HEK293T (cell line): Measurements from ENCODE around the gene LTA.

ENCODE experiments used
- ARNT ChIP-seq: fragments of 450-650 bp; IDR thresholded peaks from 2 replicates; pipeline ENCODE4 v1.6.1; 2017; ENCODE audit warnings: mild to moderate bottlenecking
- FOXK2 ChIP-seq: fragments of 450-650 bp; IDR thresholded peaks from 2 replicates; pipeline ENCODE4 v1.6.1; 2016; ENCODE audit warnings: mild to moderate bottlenecking
- FOXM1 ChIP-seq: fragments of 450-650 bp; IDR thresholded peaks from 2 replicates; pipeline ENCODE4 v1.6.1; 2017; ENCODE audit warnings: mild to moderate bottlenecking, borderline replicate concordance
- L3MBTL2 ChIP-seq: fragments of 450-650 bp; conservative IDR thresholded peaks from 2 replicates; pipeline ENCODE4 v1.6.1; 2016; ENCODE audit warnings: mild to moderate bottlenecking
- NFRKB ChIP-seq: fragments of 450-650 bp; IDR thresholded peaks from 2 replicates; pipeline ENCODE4 v1.6.1; 2016; ENCODE audit warnings: mild to moderate bottlenecking, moderate library complexity
- PKNOX1 ChIP-seq: fragments of 450-650 bp; IDR thresholded peaks from 2 replicates; pipeline ENCODE4 v1.6.1; 2016
- SP1 ChIP-seq: fragments of 450-650 bp; IDR thresholded peaks from 2 replicates; pipeline ENCODE4 v1.6.1; 2017

- TF ChIP-seq PKNOX1 = no peak
- no peak for TF ChIP-seq FOXM1
- no peak for TF ChIP-seq NFRKB
- no peak for TF ChIP-seq FOXK2
- TF ChIP-seq L3MBTL2 = no peak
- TF ChIP-seq SP1 = no peak
- TF ChIP-seq ARNT = no peak
Measured at GRCh38 chr6:31622684-31623091, 50.6 kb downstream of the LTA start.
